Fibroblast of lung (primary cell): Measurements from ENCODE around the gene RPRD1B. TPM values are rescaled to one million over a fixed set of nuclear protein-coding genes. Genes with fewer than 3 reads are reported as not detected.
A peak's percentile ranks its signal among the peaks of the same experiment; 100 is the strongest.

Experiments used
- DNase-seq, 2 donors: peaks; one replicate each; pipeline versions ENCODE4 v3.0.0 to v3.0.0-alpha.2; 2010; ENCODE audit warnings: low read depth in 2 of 2
- H2AFZ ChIP-seq: 2 replicates; pipeline ENCODE4 v1.5.1; 2012; ENCODE audit warnings: low read length, control low read depth, inconsistent platforms
- H3K27ac ChIP-seq: 2 replicates; pipeline ENCODE4 v1.5.1; 2011; ENCODE audit warnings: low read length, control low read depth; ENCODE audit not compliant: insufficient read depth
- H3K27me3 ChIP-seq: 2 replicates; pipeline ENCODE4 v1.5.1; 2011; ENCODE audit warnings: mild to moderate bottlenecking, low read length; ENCODE audit not compliant: control insufficient read depth, insufficient read depth
- H3K36me3 ChIP-seq: 2 replicates; pipeline ENCODE4 v1.5.1; 2011; ENCODE audit warnings: low read length; ENCODE audit not compliant: control insufficient read depth, insufficient read depth
- H3K4me1 ChIP-seq: 2 replicates; pipeline ENCODE4 v1.5.1; 2011; ENCODE audit warnings: low read length; ENCODE audit not compliant: control insufficient read depth, insufficient read depth; ENCODE audit errors: extremely low read depth
- H3K4me2 ChIP-seq: 2 replicates; pipeline ENCODE4 v1.5.1; 2011; ENCODE audit warnings: low read length, control low read depth; ENCODE audit not compliant: insufficient read depth; ENCODE audit errors: extremely low read depth
- H3K4me3 ChIP-seq, 4 experiments: fragments of 200-600 bp in 1 of 4; sonication (generic) in 1 of 4; replicated peaks in 1 of 4; 2 replicates each; pipeline ENCODE4 v1.5.1; 2011 to 2016; ENCODE audit warnings: low read length in 4 of 4, low read depth in 3 of 4, mild to moderate bottlenecking in 3 of 4, control low read depth in 2 of 4, inconsistent platforms in 1 of 4, mixed read lengths in 1 of 4; ENCODE audit not compliant: insufficient read depth in 1 of 4; ENCODE audit errors: control extremely low read depth in 1 of 4
- H3K79me2 ChIP-seq: 2 replicates; pipeline ENCODE4 v1.5.1; 2012; ENCODE audit warnings: mild to moderate bottlenecking, low read length, inconsistent platforms; ENCODE audit not compliant: control insufficient read depth, insufficient read depth
- H3K9ac ChIP-seq: 2 replicates; pipeline ENCODE4 v1.5.1; 2011; ENCODE audit warnings: mild to moderate bottlenecking, low read length, control low read depth; ENCODE audit not compliant: insufficient read depth
- H3K9me3 ChIP-seq: 2 replicates; pipeline ENCODE4 v1.5.1; 2012; ENCODE audit warnings: low read depth, low read length; ENCODE audit not compliant: control insufficient read depth, insufficient read depth
- H4K20me1 ChIP-seq: 2 replicates; pipeline ENCODE4 v1.5.1; 2011; ENCODE audit warnings: low read length; ENCODE audit not compliant: control insufficient read depth, insufficient read depth; ENCODE audit errors: extremely low read depth
- EZH2 ChIP-seq: IDR thresholded peaks from 2 replicates; pipeline ENCODE4 v1.5.1; 2012; ENCODE audit warnings: low read length, control low read depth, mild to moderate bottlenecking; ENCODE audit errors: missing control alignments
- polyA plus RNA-seq, 2 donors: library from polyadenylated mRNA; depleted of rRNA in 1 of 2; stranded (reverse) in 1 of 2; unstranded in 1 of 2; fragments of >200 nt; gene quantifications; 2 replicates each; pipeline ENCODE4 v1.2.1, GENCODE V29; 2011 to 2012; ENCODE audit warnings: missing spikeins in 1 of 2
- total RNA-seq: library from RNA; depleted of rRNA; stranded (reverse); fragments of >200 nt; gene quantifications from 2 replicates; pipeline ENCODE4 v1.2.1, GENCODE V29; 2014
- TF ChIP-seq, protein P1 (sequence below), 2 donors: IDR thresholded peaks in 1 of 2; conservative IDR thresholded peaks in 1 of 2; 1 replicate in 1 of 2; 2 replicates in 1 of 2; pipeline ENCODE4 v1.5.1; 2011 to 2012; ENCODE audit warnings: low read length in 2 of 2, control low read depth in 1 of 2, inconsistent platforms in 1 of 2, low read depth in 1 of 2, mild to moderate bottlenecking in 1 of 2

RPRD1B gene
- total and polyA plus RNA-seq, 2 donors (not counting 1 experiment from before 2014, with no cell fraction given): 23.8 to 23.9 TPM

DNA sequence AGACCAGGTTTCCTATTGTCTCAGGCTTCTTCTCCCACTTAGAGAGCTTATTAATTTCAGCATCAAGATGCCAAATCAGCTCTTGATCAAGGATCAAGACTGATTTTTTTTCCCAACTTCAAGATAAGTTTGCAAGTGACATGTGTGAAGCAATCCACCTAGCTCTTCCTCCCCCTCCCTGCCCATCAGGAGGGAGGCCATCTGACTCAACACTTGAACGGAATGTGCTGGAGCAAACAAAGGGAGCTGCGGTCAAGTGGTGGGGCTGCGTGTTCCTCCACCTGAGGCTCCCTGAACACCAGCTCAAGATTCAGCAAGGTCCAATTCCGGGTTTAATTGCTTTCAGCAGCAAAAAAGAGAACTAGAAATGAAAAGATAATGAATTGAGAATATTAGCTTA, 39.0 kb upstream of the RPRD1B start:
- peak; percentile 60 to 89 for DNase-seq
- H3K36me3 ChIP-seq: peaks cover 11% of the 10 kb centered on the region
- H3K4me2 ChIP-seq: no peak overlapping the region
- H3K4me1 ChIP-seq: peaks cover 5% of the 10 kb centered on the region
- H3K4me3 ChIP-seq: no peak overlapping the region
- H3K27ac ChIP-seq: no peak overlapping the region
- no peak overlapping the region for H2AFZ ChIP-seq
- H3K79me2 ChIP-seq: no peaks in the 10 kb centered on the region
- no peaks in the 10 kb centered on the region for H3K9me3 ChIP-seq
- no peak for TF ChIP-seq EZH2
- TF ChIP-seq, protein P1, sequence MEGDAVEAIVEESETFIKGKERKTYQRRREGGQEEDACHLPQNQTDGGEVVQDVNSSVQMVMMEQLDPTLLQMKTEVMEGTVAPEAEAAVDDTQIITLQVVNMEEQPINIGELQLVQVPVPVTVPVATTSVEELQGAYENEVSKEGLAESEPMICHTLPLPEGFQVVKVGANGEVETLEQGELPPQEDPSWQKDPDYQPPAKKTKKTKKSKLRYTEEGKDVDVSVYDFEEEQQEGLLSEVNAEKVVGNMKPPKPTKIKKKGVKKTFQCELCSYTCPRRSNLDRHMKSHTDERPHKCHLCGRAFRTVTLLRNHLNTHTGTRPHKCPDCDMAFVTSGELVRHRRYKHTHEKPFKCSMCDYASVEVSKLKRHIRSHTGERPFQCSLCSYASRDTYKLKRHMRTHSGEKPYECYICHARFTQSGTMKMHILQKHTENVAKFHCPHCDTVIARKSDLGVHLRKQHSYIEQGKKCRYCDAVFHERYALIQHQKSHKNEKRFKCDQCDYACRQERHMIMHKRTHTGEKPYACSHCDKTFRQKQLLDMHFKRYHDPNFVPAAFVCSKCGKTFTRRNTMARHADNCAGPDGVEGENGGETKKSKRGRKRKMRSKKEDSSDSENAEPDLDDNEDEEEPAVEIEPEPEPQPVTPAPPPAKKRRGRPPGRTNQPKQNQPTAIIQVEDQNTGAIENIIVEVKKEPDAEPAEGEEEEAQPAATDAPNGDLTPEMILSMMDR (conservative IDR thresholded peaks at IDR 0.05 in 1 of 2, IDR thresholded peaks at IDR 0.05 in 1 of 2; ENCODE audit: low read depth in 1 of 2, low read length in 2 of 2): no peak
- no peaks in the 10 kb centered on the region for H4K20me1 ChIP-seq
- no peaks in the 10 kb centered on the region for H3K27me3 ChIP-seq
- H3K9ac ChIP-seq: no peak overlapping the region

DNA sequence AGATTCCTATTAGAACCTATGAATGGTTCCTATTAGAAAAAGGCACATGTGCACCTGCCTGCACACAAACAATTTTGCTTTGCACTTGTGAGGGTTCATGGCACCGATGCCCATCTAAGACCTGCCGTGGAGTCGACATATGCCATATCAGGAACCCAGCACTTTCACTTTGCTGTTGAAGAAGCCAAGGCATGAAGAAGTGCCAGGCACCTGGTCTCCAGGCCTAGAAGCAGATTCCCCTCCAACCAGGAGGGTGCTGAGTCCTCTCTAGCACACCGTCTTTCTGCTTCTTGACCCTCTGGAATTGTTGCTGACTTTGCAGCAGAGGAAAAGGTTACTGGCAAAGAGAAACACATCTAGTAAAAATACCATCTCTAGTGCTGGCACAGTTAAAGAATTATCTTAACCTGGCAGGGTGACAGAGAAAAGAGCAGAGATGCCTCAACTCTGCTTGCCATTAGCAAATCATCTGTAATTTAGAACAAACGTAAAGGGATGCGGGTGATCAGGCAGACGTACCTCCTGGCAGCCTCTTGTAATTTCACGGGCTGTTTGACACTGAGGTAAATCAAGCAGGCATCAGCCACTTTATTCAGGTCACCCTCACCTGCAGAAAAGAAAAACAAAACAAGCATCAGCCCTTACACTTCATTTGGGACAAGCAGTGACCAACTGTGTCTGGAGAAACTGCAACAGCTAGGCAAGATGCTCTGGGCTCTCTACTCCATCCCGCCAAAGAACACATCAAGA, 37.5 kb upstream of the RPRD1B start:
- no peak overlapping the region for H3K4me3 ChIP-seq
- no peak overlapping the region for H3K9ac ChIP-seq
- DNase-seq: no peak
- peaks cover 7% of the 10 kb centered on the region for H3K4me1 ChIP-seq
- TF ChIP-seq EZH2: no peak
- TF ChIP-seq, protein P1 (conservative IDR thresholded peaks at IDR 0.05 in 1 of 2, IDR thresholded peaks at IDR 0.05 in 1 of 2; ENCODE audit: low read depth in 1 of 2, low read length in 2 of 2): no peak
- H3K79me2 ChIP-seq: no peaks in the 10 kb centered on the region
- no peaks in the 10 kb centered on the region for H4K20me1 ChIP-seq
- no peaks in the 10 kb centered on the region for H3K9me3 ChIP-seq
- peaks cover 15% of the 10 kb centered on the region for H3K36me3 ChIP-seq
- no peak overlapping the region for H2AFZ ChIP-seq
- H3K4me2 ChIP-seq: no peak overlapping the region
- no peaks in the 10 kb centered on the region for H3K27me3 ChIP-seq
- H3K27ac ChIP-seq: no peak overlapping the region

DNA sequence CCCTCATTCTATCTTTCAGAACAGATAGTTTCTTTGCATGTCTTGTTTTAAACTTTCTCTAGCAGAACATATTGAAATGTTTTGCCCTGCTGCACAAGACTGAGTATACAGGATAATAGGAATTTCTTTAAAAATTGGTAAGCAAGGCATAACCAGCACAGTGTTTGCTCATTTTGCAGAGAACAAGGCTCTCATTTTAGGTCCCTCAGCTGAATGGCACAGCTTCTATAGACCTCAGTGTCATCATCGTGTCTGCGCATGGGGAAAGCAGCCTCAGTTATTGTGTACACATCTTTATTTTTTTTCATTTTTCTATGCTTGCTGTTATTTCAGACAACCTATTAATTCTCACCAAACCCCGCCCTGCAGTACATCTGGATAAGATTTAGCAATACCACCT, 36.0 kb upstream of the RPRD1B start:
- peaks cover 15% of the 10 kb centered on the region for H3K36me3 ChIP-seq
- H3K27me3 ChIP-seq: no peaks in the 10 kb centered on the region
- no peaks in the 10 kb centered on the region for H4K20me1 ChIP-seq
- no peak overlapping the region for H3K4me3 ChIP-seq
- no peak for DNase-seq
- H3K9me3 ChIP-seq: no peaks in the 10 kb centered on the region
- H3K4me1 ChIP-seq: peaks cover 21% of the 10 kb centered on the region
- no peak for TF ChIP-seq EZH2
- TF ChIP-seq, protein P1 (conservative IDR thresholded peaks at IDR 0.05 in 1 of 2, IDR thresholded peaks at IDR 0.05 in 1 of 2; ENCODE audit: low read depth in 1 of 2, low read length in 2 of 2): no peak
- no peaks in the 10 kb centered on the region for H3K79me2 ChIP-seq
- no peak overlapping the region for H3K9ac ChIP-seq
- no peak overlapping the region for H3K27ac ChIP-seq
- H3K4me2 ChIP-seq: no peak overlapping the region
- no peak overlapping the region for H2AFZ ChIP-seq
